ENCODE results near the gene MLLT3. TPM values are rescaled to one million over a fixed set of nuclear protein-coding genes. Genes with fewer than 3 reads are reported as not detected.

Gene MLLT3
- total RNA-seq, 1 donor from 2014 or later = 7.7 TPM

- Mint-ChIP-seq H3K27ac (ENCODE audit: unreplicated experiment) (no peak overlapping the region), H3K27me3 (ENCODE audit: low read depth) (peaks cover 6% of the 10 kb centered on the region), H3K9me3 (ENCODE audit: low read depth) (no peaks in the 10 kb centered on the region), H3K4me3 (ENCODE audit: unreplicated experiment) (no peak overlapping the region), H3K4me1 (ENCODE audit: low read depth) (no peaks in the 10 kb centered on the region), H3K36me3 (ENCODE audit: low read depth) (no peaks in the 10 kb centered on the region)
- no peak for TF ChIP-seq CTCF (IDR thresholded peaks at IDR 0.05)
- DNase-seq (ENCODE audit: low spot score) = no peak
Observed at GRCh38 chr9:20426019-20426418, 196.3 kb downstream of the MLLT3 start.

- no peak overlapping the region for H3K4me3 Mint-ChIP-seq (ENCODE audit: unreplicated experiment)
- peaks cover 7% of the 10 kb centered on the region for H3K27me3 Mint-ChIP-seq (ENCODE audit: low read depth)
- no peaks in the 10 kb centered on the region for H3K36me3 Mint-ChIP-seq (ENCODE audit: low read depth)
- H3K4me1 Mint-ChIP-seq (ENCODE audit: low read depth) = no peaks in the 10 kb centered on the region
- no peak for TF ChIP-seq CTCF (IDR thresholded peaks at IDR 0.05)
- H3K9me3 Mint-ChIP-seq (ENCODE audit: low read depth) = no peaks in the 10 kb centered on the region
- DNase-seq (ENCODE audit: low spot score) = no peak
- H3K27ac Mint-ChIP-seq (ENCODE audit: unreplicated experiment) = no peak overlapping the region
Observed at GRCh38 chr9:20419533-20419932, 202.8 kb downstream of the MLLT3 start.

- Mint-ChIP-seq H3K27ac (ENCODE audit: unreplicated experiment) (no peak overlapping the region), H3K4me3 (ENCODE audit: unreplicated experiment) (no peak overlapping the region), H3K4me1 (ENCODE audit: low read depth) (no peaks in the 10 kb centered on the region), H3K36me3 (ENCODE audit: low read depth) (no peaks in the 10 kb centered on the region), H3K9me3 (ENCODE audit: low read depth) (no peaks in the 10 kb centered on the region), H3K27me3 (ENCODE audit: low read depth) (peaks cover 7% of the 10 kb centered on the region)
- no peak for TF ChIP-seq CTCF (IDR thresholded peaks at IDR 0.05)
- no peak for DNase-seq (ENCODE audit: low spot score)
Observed at GRCh38 chr9:20418485-20418884, 203.8 kb downstream of the MLLT3 start.

GRCh38 chr9:20417373-20418080 lies 204.8 kb downstream of the MLLT3 start:
- DNase-seq (ENCODE audit: low spot score) = no peak
- no peak overlapping the region for H3K27ac Mint-ChIP-seq (ENCODE audit: unreplicated experiment)
- no peak overlapping the region for H3K4me3 Mint-ChIP-seq (ENCODE audit: unreplicated experiment)
- H3K27me3 Mint-ChIP-seq (ENCODE audit: low read depth) = peaks cover 6% of the 10 kb centered on the region
- H3K4me1 Mint-ChIP-seq (ENCODE audit: low read depth) = no peaks in the 10 kb centered on the region
- H3K9me3 Mint-ChIP-seq (ENCODE audit: low read depth) = no peaks in the 10 kb centered on the region
- no peaks in the 10 kb centered on the region for H3K36me3 Mint-ChIP-seq (ENCODE audit: low read depth)
- TF ChIP-seq CTCF (IDR thresholded peaks at IDR 0.05) = no peak

GRCh38 chr9:20414150-20414549 lies 208.1 kb downstream of the MLLT3 start:
- peaks cover 2% of the 10 kb centered on the region for H3K27me3 Mint-ChIP-seq (ENCODE audit: low read depth)
- DNase-seq (ENCODE audit: low spot score) = no peak
- no peaks in the 10 kb centered on the region for H3K36me3 Mint-ChIP-seq (ENCODE audit: low read depth)
- H3K4me1 Mint-ChIP-seq (ENCODE audit: low read depth) = no peaks in the 10 kb centered on the region
- H3K4me3 Mint-ChIP-seq (ENCODE audit: unreplicated experiment) = no peak overlapping the region
- no peak for TF ChIP-seq CTCF (IDR thresholded peaks at IDR 0.05)
- no peaks in the 10 kb centered on the region for H3K9me3 Mint-ChIP-seq (ENCODE audit: low read depth)
- no peak overlapping the region for H3K27ac Mint-ChIP-seq (ENCODE audit: unreplicated experiment)
